ENCODE data around the gene RWDD3. TPM values are rescaled to one million over a fixed set of nuclear protein-coding genes. Genes with fewer than 3 reads are reported as not detected.

Gene RWDD3
- total and polyA plus RNA-seq, 3 donors from 2014 or later: 10.0 to 11.8 (median 11.2) TPM

- no peaks in the 10 kb centered on the region for H3K4me1 ChIP-seq
- WGBS, 2 donors: 93 to 94% methylated on average over 4 of the region's 4 CpGs
- no peak for DNase-seq
- H3K36me3 ChIP-seq (ENCODE audit: low read depth, missing control alignments): no peaks in the 10 kb centered on the region
- no peak overlapping the region for H3K4me3 ChIP-seq
- intact Hi-C loops (cut with DNase I; ENCODE audit: low total_unique reads): no loop called here
- no peaks in the 10 kb centered on the region for H3K27me3 ChIP-seq
- H3K27ac ChIP-seq: no peak overlapping the region
- H3K9me3 ChIP-seq: no peaks in the 10 kb centered on the region
- TF ChIP-seq POLR2A (IDR thresholded peaks at IDR 0.05) (no peak), CTCF (IDR thresholded peaks at IDR 0.05) (no peak)
Measured at GRCh38 chr1:95219407-95219806, 14.6 kb upstream of the RWDD3 start.

- H3K27me3 ChIP-seq: no peaks in the 10 kb centered on the region
- no peaks in the 10 kb centered on the region for H3K4me1 ChIP-seq
- TF ChIP-seq CTCF (IDR thresholded peaks at IDR 0.05): no peak
- TF ChIP-seq POLR2A (IDR thresholded peaks at IDR 0.05): no peak
- no peak overlapping the region for H3K4me3 ChIP-seq
- no peaks in the 10 kb centered on the region for H3K9me3 ChIP-seq
- WGBS, 2 donors: 92 to 94% methylated on average over 6 of the region's 6 CpGs
- H3K36me3 ChIP-seq (ENCODE audit: low read depth, missing control alignments): no peaks in the 10 kb centered on the region
- no peak overlapping the region for H3K27ac ChIP-seq
- DNase-seq: no peak
- intact Hi-C loops (cut with DNase I; ENCODE audit: low total_unique reads): no loop called here
Measured at GRCh38 chr1:95221306-95221705, 12.7 kb upstream of the RWDD3 start.

- DNase-seq: no peak
- no peaks in the 10 kb centered on the region for H3K36me3 ChIP-seq (ENCODE audit: low read depth, missing control alignments)
- H3K27me3 ChIP-seq: no peaks in the 10 kb centered on the region
- no peaks in the 10 kb centered on the region for H3K4me1 ChIP-seq
- no peak for TF ChIP-seq POLR2A (IDR thresholded peaks at IDR 0.05)
- no peak for TF ChIP-seq CTCF (IDR thresholded peaks at IDR 0.05)
- 83 to 86% methylated on average over 2 of the region's 2 CpGs for WGBS, 2 donors
- H3K27ac ChIP-seq: no peak overlapping the region
- H3K4me3 ChIP-seq: no peak overlapping the region
- intact Hi-C loops (cut with DNase I; ENCODE audit: low total_unique reads): no loop called here
- H3K9me3 ChIP-seq: no peaks in the 10 kb centered on the region
Measured at GRCh38 chr1:95222629-95223028, 11.4 kb upstream of the RWDD3 start.

GRCh38 chr1:95223110-95223509 lies 10.9 kb upstream of the RWDD3 start:
- DNase-seq: no peak
- intact Hi-C loops (cut with DNase I; ENCODE audit: low total_unique reads): no loop called here
- no peaks in the 10 kb centered on the region for H3K4me1 ChIP-seq

More at GRCh38 chr1:95223110-95223509, 10.9 kb upstream of the RWDD3 start:
- H3K27me3 ChIP-seq: no peaks in the 10 kb centered on the region
- no peaks in the 10 kb centered on the region for H3K9me3 ChIP-seq
- TF ChIP-seq POLR2A (IDR thresholded peaks at IDR 0.05) (no peak), CTCF (IDR thresholded peaks at IDR 0.05) (no peak)
- no peak overlapping the region for H3K27ac ChIP-seq
- no peaks in the 10 kb centered on the region for H3K36me3 ChIP-seq (ENCODE audit: low read depth, missing control alignments)
- no peak overlapping the region for H3K4me3 ChIP-seq
